H9 (cell line): ENCODE data around the gene STAU1. TPM values are rescaled to one million over a fixed set of nuclear protein-coding genes. Genes with fewer than 3 reads are reported as not detected.

Experiments
- DNase-seq: peaks from one replicate; pipeline ENCODE4 v3.0.0-alpha.2; 2017
- H2AFZ ChIP-seq: one replicate; pipeline ENCODE4 v1.6.1; 2013; ENCODE audit warnings: mild to moderate bottlenecking, low read length, control low read depth, moderate library complexity
- H2AK5ac ChIP-seq: 2 replicates; pipeline ENCODE4 v1.6.1; 2013; ENCODE audit warnings: low read length, control low read depth, mixed read lengths; ENCODE audit not compliant: insufficient read length
- H2BK120ac ChIP-seq: one replicate; pipeline ENCODE4 v1.6.1; 2013; ENCODE audit warnings: low read depth, mild to moderate bottlenecking, low read length, control low read depth, inconsistent platforms; ENCODE audit not compliant: poor library complexity, severe bottlenecking
- H2BK12ac ChIP-seq: 2 replicates; pipeline ENCODE4 v1.6.1; 2013; ENCODE audit warnings: low read length, control low read depth, mixed read lengths, low read depth; ENCODE audit not compliant: insufficient read length
- H2BK15ac ChIP-seq: 2 replicates; pipeline ENCODE4 v1.6.1; 2013; ENCODE audit warnings: low read depth, low read length, control low read depth
- H2BK20ac ChIP-seq: one replicate; pipeline ENCODE4 v1.6.1; 2013; ENCODE audit warnings: low read depth, mild to moderate bottlenecking, low read length, control low read depth, inconsistent platforms; ENCODE audit not compliant: poor library complexity, severe bottlenecking
- H2BK5ac ChIP-seq: 2 replicates; pipeline ENCODE4 v1.6.1; 2013; ENCODE audit warnings: low read length, control low read depth, mixed read lengths; ENCODE audit not compliant: insufficient read length
- H3K14ac ChIP-seq: 2 replicates; pipeline ENCODE4 v1.6.1; 2013; ENCODE audit warnings: low read length, control low read depth; ENCODE audit not compliant: insufficient read depth
- H3K18ac ChIP-seq: 2 replicates; pipeline ENCODE4 v1.6.1; 2013; ENCODE audit warnings: low read depth, mild to moderate bottlenecking, mixed read lengths, low read length, control low read depth; ENCODE audit not compliant: insufficient read length
- H3K23ac ChIP-seq: 2 replicates; pipeline ENCODE4 v1.6.1; 2013; ENCODE audit warnings: low read length, control low read depth, mixed read lengths, low read depth; ENCODE audit not compliant: insufficient read length
- H3K23me2 ChIP-seq: 2 replicates; pipeline ENCODE4 v1.6.1; 2013; ENCODE audit warnings: low read depth, mild to moderate bottlenecking, mixed read lengths, low read length, control low read depth; ENCODE audit not compliant: insufficient read length, poor library complexity, severe bottlenecking
- H3K27ac ChIP-seq: 2 replicates; pipeline ENCODE4 v1.5.1; 2013; ENCODE audit warnings: low read length, control low read depth, mixed read lengths, low read depth; ENCODE audit not compliant: insufficient read length
- H3K27me3 ChIP-seq: 2 replicates; pipeline ENCODE4 v1.6.1; 2013; ENCODE audit warnings: low read length, control low read depth, inconsistent platforms; ENCODE audit not compliant: insufficient read depth
- H3K4ac ChIP-seq: 2 replicates; pipeline ENCODE4 v1.6.1; 2013; ENCODE audit warnings: low read depth, mild to moderate bottlenecking, control low read depth, inconsistent platforms, low read length, moderate library complexity
- H3K4me1 ChIP-seq: 2 replicates; pipeline ENCODE4 v1.6.1; 2013; ENCODE audit warnings: low read length, control low read depth, inconsistent platforms; ENCODE audit not compliant: insufficient read depth
- H3K4me2 ChIP-seq: 2 replicates; pipeline ENCODE4 v1.6.1; 2013; ENCODE audit warnings: low read length, control low read depth, mixed read lengths; ENCODE audit not compliant: insufficient read length, insufficient read depth
- H3K56ac ChIP-seq: 2 replicates; pipeline ENCODE4 v1.6.1; 2013; ENCODE audit warnings: low read depth, mild to moderate bottlenecking, mixed read lengths, low read length, control low read depth; ENCODE audit not compliant: insufficient read length
- H3K79me1 ChIP-seq: 2 replicates; pipeline ENCODE4 v1.6.1; 2013; ENCODE audit warnings: low read depth, mild to moderate bottlenecking, moderate library complexity, low read length, control low read depth, inconsistent platforms; ENCODE audit not compliant: insufficient read depth, poor library complexity, severe bottlenecking
- H3K79me2 ChIP-seq: 2 replicates; pipeline ENCODE4 v1.6.1; 2013; ENCODE audit warnings: low read length, control low read depth, inconsistent platforms; ENCODE audit not compliant: insufficient read depth
- H3K9ac ChIP-seq: 2 replicates; pipeline ENCODE4 v1.6.1; 2013; ENCODE audit warnings: low read length, control low read depth, mixed read lengths; ENCODE audit not compliant: insufficient read length; ENCODE audit errors: extremely low read depth
- H3K9me3 ChIP-seq: one replicate; pipeline ENCODE4 v1.6.1; 2013; ENCODE audit warnings: low read depth, low read length, inconsistent platforms; ENCODE audit not compliant: control insufficient read depth
- H3T11ph ChIP-seq: one replicate; pipeline ENCODE4 v1.6.1; 2013; ENCODE audit warnings: mild to moderate bottlenecking, low read length, control low read depth, inconsistent platforms
- H4K20me1 ChIP-seq: one replicate; pipeline ENCODE4 v1.6.1; 2013; ENCODE audit not compliant: control insufficient read depth, insufficient read length, insufficient read depth
- H4K5ac ChIP-seq: 2 replicates; pipeline ENCODE4 v1.6.1; 2013; ENCODE audit warnings: low read depth, mild to moderate bottlenecking, mixed read lengths, low read length, control low read depth; ENCODE audit not compliant: insufficient read length
- H4K8ac ChIP-seq: replicated peaks from 2 replicates; pipeline ENCODE4 v1.6.1; 2013; ENCODE audit warnings: low read length, control low read depth, mixed read lengths, low read depth; ENCODE audit not compliant: insufficient read length
- H4K91ac ChIP-seq: 2 replicates; pipeline ENCODE4 v1.6.1; 2013; ENCODE audit warnings: low read depth, mild to moderate bottlenecking, moderate library complexity, mixed read lengths, low read length, control low read depth; ENCODE audit not compliant: insufficient read length
- H3K27ac Mint-ChIP-seq, 3 experiments: 2 replicates in 2 of 3; 3 replicates in 1 of 3; pipeline ENCODE4 v1.8.0; 2020 to 2021; ENCODE audit warnings: mixed read lengths in 3 of 3, mild to moderate bottlenecking in 1 of 3, moderate library complexity in 1 of 3
- H3K27me3 Mint-ChIP-seq: 2 replicates; pipeline ENCODE4 v1.8.0; 2021; ENCODE audit warnings: low read depth, mild to moderate bottlenecking, moderate library complexity, mixed read lengths
- H3K36me3 Mint-ChIP-seq, 3 experiments: 2 replicates in 2 of 3; 3 replicates in 1 of 3; pipeline ENCODE4 v1.8.0; 2020 to 2021; ENCODE audit warnings: low read depth in 3 of 3, mixed read lengths in 3 of 3; ENCODE audit not compliant: insufficient read depth in 1 of 3
- H3K4me1 Mint-ChIP-seq, 2 experiments: 2 replicates each; pipeline ENCODE4 v1.8.0; 2020; ENCODE audit warnings: mixed read lengths in 2 of 2
- H3K4me3 Mint-ChIP-seq, 2 experiments: 2 replicates in 1 of 2; 3 replicates in 1 of 2; pipeline ENCODE4 v1.8.0; 2020 to 2021; ENCODE audit warnings: mild to moderate bottlenecking in 2 of 2, mixed read lengths in 2 of 2, moderate library complexity in 1 of 2
- H3K9me3 Mint-ChIP-seq, 2 experiments: 2 replicates in 1 of 2; 3 replicates in 1 of 2; pipeline ENCODE4 v1.8.0; 2020; ENCODE audit warnings: mild to moderate bottlenecking in 2 of 2, mixed read lengths in 2 of 2, moderate library complexity in 1 of 2
- WGBS: extraction: QIAGEN DNeasy Blood & Tissue Kit; methylation state at CpG from one replicate; pipeline ENCODE4 v1.1.7; 2013; ENCODE audit warnings: missing lambda C conversion rate, low lambda C conversion rate, mixed read lengths; ENCODE audit not compliant: insufficient read length; ENCODE audit errors: extremely low coverage; 5-methylcytosine and 5-hydroxymethylcytosine counted together
- total RNA-seq: library from RNA; stranded (reverse); gene quantifications from 2 replicates; pipeline ENCODE4 v1.2.1, GENCODE V29; 2021
- TF ChIP-seq, protein P1 (sequence below): fragments of 200-600 bp; sonication (generic); conservative IDR thresholded peaks from 3 replicates; pipeline ENCODE4 v1.8.0; 2021; ENCODE audit warnings: antibody characterized with exemption, mild to moderate bottlenecking

STAU1 gene
- total RNA-seq, 1 experiment from 2014 or later = 106 TPM

DNA sequence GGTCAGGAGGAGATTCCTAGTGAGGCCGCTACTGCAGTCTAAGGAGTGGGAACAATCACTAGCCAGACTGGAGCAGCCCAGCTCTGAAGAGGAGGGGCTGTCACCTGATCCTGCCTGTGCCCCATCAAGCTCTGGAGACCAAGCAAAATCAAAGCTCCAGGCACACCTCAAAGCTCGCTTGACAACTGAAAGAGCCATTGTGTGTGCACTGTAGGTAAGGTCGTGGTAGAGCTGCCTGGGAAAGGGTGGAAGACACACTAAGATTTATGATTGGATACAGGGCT, 83.8 kb downstream of the STAU1 start:
- H3K27ac ChIP-seq = no peak overlapping the region
- no peak overlapping the region for H2BK120ac ChIP-seq
- no peaks in the 10 kb centered on the region for H3K27me3 ChIP-seq
- no peak overlapping the region for H3K56ac ChIP-seq
- H2BK20ac ChIP-seq = no peak overlapping the region
- no peak overlapping the region for H3K18ac ChIP-seq
- H3K36me3 Mint-ChIP-seq = peaks cover 30 to 54% (median 45%) of the 10 kb centered on the region in 3 experiments; a peak in 6 of 7 replicates
- peak; percentile 52 for DNase-seq
- no peak overlapping the region for H3T11ph ChIP-seq
- peaks cover 6 to 8% of the 10 kb centered on the region in 2 experiments; a peak in 3 of 4 replicates for H3K4me1 Mint-ChIP-seq
- H4K91ac ChIP-seq = no peak overlapping the region
- no CpG with 5 or more reads among the region's 3 CpGs for WGBS
- no peak overlapping the region for H3K23ac ChIP-seq
- no peak overlapping the region for H3K4me3 Mint-ChIP-seq
- no peak overlapping the region for H2BK5ac ChIP-seq
- H3K9me3 Mint-ChIP-seq = no peaks in the 10 kb centered on the region
- TF ChIP-seq, protein P1, sequence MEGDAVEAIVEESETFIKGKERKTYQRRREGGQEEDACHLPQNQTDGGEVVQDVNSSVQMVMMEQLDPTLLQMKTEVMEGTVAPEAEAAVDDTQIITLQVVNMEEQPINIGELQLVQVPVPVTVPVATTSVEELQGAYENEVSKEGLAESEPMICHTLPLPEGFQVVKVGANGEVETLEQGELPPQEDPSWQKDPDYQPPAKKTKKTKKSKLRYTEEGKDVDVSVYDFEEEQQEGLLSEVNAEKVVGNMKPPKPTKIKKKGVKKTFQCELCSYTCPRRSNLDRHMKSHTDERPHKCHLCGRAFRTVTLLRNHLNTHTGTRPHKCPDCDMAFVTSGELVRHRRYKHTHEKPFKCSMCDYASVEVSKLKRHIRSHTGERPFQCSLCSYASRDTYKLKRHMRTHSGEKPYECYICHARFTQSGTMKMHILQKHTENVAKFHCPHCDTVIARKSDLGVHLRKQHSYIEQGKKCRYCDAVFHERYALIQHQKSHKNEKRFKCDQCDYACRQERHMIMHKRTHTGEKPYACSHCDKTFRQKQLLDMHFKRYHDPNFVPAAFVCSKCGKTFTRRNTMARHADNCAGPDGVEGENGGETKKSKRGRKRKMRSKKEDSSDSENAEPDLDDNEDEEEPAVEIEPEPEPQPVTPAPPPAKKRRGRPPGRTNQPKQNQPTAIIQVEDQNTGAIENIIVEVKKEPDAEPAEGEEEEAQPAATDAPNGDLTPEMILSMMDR = no peak
- no peaks in the 10 kb centered on the region for H3K4me1 ChIP-seq
- H4K20me1 ChIP-seq = no peaks in the 10 kb centered on the region
- H3K4me2 ChIP-seq = no peak overlapping the region
- no peaks in the 10 kb centered on the region for H3K79me1 ChIP-seq
- H3K79me2 ChIP-seq = no peaks in the 10 kb centered on the region
- H2BK15ac ChIP-seq = no peak overlapping the region
- H3K4ac ChIP-seq = no peak overlapping the region
- H3K27me3 Mint-ChIP-seq = no peaks in the 10 kb centered on the region; the same call in 1 of the 2 replicates
- no peaks in the 10 kb centered on the region for H3K23me2 ChIP-seq
- peak overlapping the region; percentile 61 to 81 (median 67); a peak in 5 of 7 replicates for H3K27ac Mint-ChIP-seq
- no peak overlapping the region for H2BK12ac ChIP-seq
- no peak overlapping the region for H4K5ac ChIP-seq
- H3K9ac ChIP-seq = no peak overlapping the region
- no peak overlapping the region for H2AK5ac ChIP-seq
- no peak overlapping the region for H2AFZ ChIP-seq
- no peak overlapping the region for H4K8ac ChIP-seq
- no peak overlapping the region for H3K14ac ChIP-seq
- no peaks in the 10 kb centered on the region for H3K9me3 ChIP-seq
